OCI-LY1 (cell line): ENCODE measurements around the gene KDM4B.

Experiments used
- H2AFZ ChIP-seq: fragments of 200-600 bp; sonication (generic), shearing (Covaris generic); 2 replicates; pipeline ENCODE4 v1.6.0; 2014; ENCODE audit warnings: antibody characterized with exemption, mild to moderate bottlenecking, low read length
- H3F3A ChIP-seq: fragments of 200-600 bp; sonication (generic), shearing (Covaris generic); 2 replicates; pipeline ENCODE4 v1.6.0; 2014; ENCODE audit warnings: mild to moderate bottlenecking, antibody characterized with exemption, low read length, moderate library complexity; ENCODE audit not compliant: insufficient read depth
- H3K27ac ChIP-seq: fragments of 200-600 bp; sonication (generic); 2 replicates; pipeline ENCODE4 v1.5.1; 2014; ENCODE audit warnings: low read length, mixed run types, mild to moderate bottlenecking, low read depth; ENCODE audit not compliant: poor library complexity, severe bottlenecking
- H3K27me3 ChIP-seq: fragments of 200-600 bp; sonication (generic); 2 replicates; pipeline ENCODE4 v1.6.0; 2014; ENCODE audit warnings: antibody characterized with exemption, mild to moderate bottlenecking, low read length, moderate library complexity; ENCODE audit not compliant: insufficient read depth
- H3K36me3 ChIP-seq: fragments of 200-600 bp; sonication (generic); 2 replicates; pipeline ENCODE4 v1.6.1; 2014; ENCODE audit warnings: mild to moderate bottlenecking, antibody characterized with exemption, low read length, moderate library complexity, mixed read lengths; ENCODE audit not compliant: insufficient read depth
- H3K4me1 ChIP-seq: fragments of 200-600 bp; sonication (generic); 2 replicates; pipeline ENCODE4 v1.5.1; 2014; ENCODE audit warnings: mild to moderate bottlenecking, low read length, moderate library complexity; ENCODE audit not compliant: insufficient read depth, severe bottlenecking
- H3K4me2 ChIP-seq: fragments of 200-600 bp; sonication (generic), shearing (Covaris generic); 2 replicates; pipeline ENCODE4 v1.6.1; 2014; ENCODE audit warnings: low read length
- H3K4me3 ChIP-seq: fragments of 200-600 bp; sonication (generic); 2 replicates; pipeline ENCODE4 v1.5.1; 2014; ENCODE audit warnings: low read length, low read depth, mild to moderate bottlenecking, mixed read lengths; ENCODE audit not compliant: poor library complexity, severe bottlenecking
- H3K79me2 ChIP-seq: fragments of 200-600 bp; shearing (Covaris generic); 2 replicates; pipeline ENCODE4 v1.6.1; 2016; ENCODE audit warnings: mixed run types, low read length, mixed read lengths; ENCODE audit not compliant: insufficient read depth
- H3K9ac ChIP-seq: fragments of 200-600 bp; sonication (generic), shearing (Covaris generic); 2 replicates; pipeline ENCODE4 v1.6.1; 2014; ENCODE audit warnings: mild to moderate bottlenecking, low read length, mixed read lengths
- H3K9me2 ChIP-seq: fragments of 200-600 bp; sonication (generic), shearing (Covaris generic); 2 replicates; pipeline ENCODE4 v1.6.1; 2014; ENCODE audit warnings: low read depth, mild to moderate bottlenecking, low read length, mixed read lengths
- H3K9me3 ChIP-seq: fragments of 200-600 bp; shearing (Covaris generic); 2 replicates; pipeline ENCODE4 v1.6.1; 2014; ENCODE audit warnings: low read length, mixed read lengths
- H4K20me1 ChIP-seq: fragments of 200-600 bp; sonication (generic), shearing (Covaris generic); 2 replicates; pipeline ENCODE4 v1.6.0; 2016; ENCODE audit warnings: mild to moderate bottlenecking, low read length; ENCODE audit not compliant: insufficient read depth
- CTCF ChIP-seq: fragments of 200-600 bp; sonication (generic), shearing (Covaris generic); IDR thresholded peaks from 2 replicates; pipeline ENCODE4 v1.5.1; 2017; ENCODE audit warnings: mild to moderate bottlenecking, antibody characterized with exemption, low read length, moderate library complexity, mixed read lengths
- EZH2 ChIP-seq: fragments of 200-600 bp; sonication (generic), shearing (Covaris generic); IDR thresholded peaks from 2 replicates; pipeline ENCODE4 v1.8.0; 2017; ENCODE audit warnings: borderline replicate concordance, mixed run types, mild to moderate bottlenecking, antibody characterized with exemption, low read length, moderate library complexity, mixed read lengths

KDM4B gene

GRCh38 chr19:5073153-5073844 is 104.4 kb downstream of the KDM4B start:
- no peaks in the 10 kb centered on the region for H3K4me1 ChIP-seq
- no peaks in the 10 kb centered on the region for H3K9me3 ChIP-seq
- H3K9ac ChIP-seq, result no peak overlapping the region
- no peaks in the 10 kb centered on the region for H3K79me2 ChIP-seq
- no peak for TF ChIP-seq EZH2
- no peak for TF ChIP-seq CTCF
- H3K4me3 ChIP-seq, result no peak overlapping the region
- peaks cover 19% of the 10 kb centered on the region; the same call in 1 of the 2 replicates for H3K36me3 ChIP-seq
- no peaks in the 10 kb centered on the region for H3F3A ChIP-seq
- no peaks in the 10 kb centered on the region for H3K9me2 ChIP-seq
- H2AFZ ChIP-seq, result no peak overlapping the region
- H3K27me3 ChIP-seq, result no peaks in the 10 kb centered on the region
- H4K20me1 ChIP-seq, result no peaks in the 10 kb centered on the region
- H3K4me2 ChIP-seq, result no peak overlapping the region
- H3K27ac ChIP-seq, result no peak overlapping the region

DNA sequence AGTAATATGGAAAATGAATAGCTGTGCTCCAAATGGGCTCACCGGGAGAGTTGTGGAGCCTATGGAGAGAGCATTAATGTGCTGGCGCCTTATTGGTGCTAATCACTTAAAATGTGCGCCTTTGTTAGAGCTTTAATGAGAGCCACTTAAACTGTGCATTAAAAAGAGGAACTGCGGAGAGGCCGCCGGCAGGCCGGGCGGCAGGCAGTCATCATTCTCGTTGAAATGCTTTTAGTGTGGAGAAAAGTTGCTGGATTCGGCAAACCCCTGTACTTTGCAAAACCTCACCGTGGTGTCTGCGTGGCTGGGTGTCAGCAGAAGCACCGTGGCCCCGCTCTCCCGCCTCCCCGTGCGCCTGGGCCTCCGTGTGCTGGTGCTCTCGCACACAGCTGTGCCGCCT is 105.5 kb downstream of the KDM4B start:
- no peak overlapping the region for H3K27ac ChIP-seq
- no peak for TF ChIP-seq EZH2
- H3K79me2 ChIP-seq, result no peaks in the 10 kb centered on the region
- H3F3A ChIP-seq, result no peaks in the 10 kb centered on the region
- H2AFZ ChIP-seq, result no peak overlapping the region
- H3K36me3 ChIP-seq, result peaks cover 20% of the 10 kb centered on the region; the same call in 1 of the 2 replicates
- no peak overlapping the region for H3K4me2 ChIP-seq
- no peaks in the 10 kb centered on the region for H3K9me2 ChIP-seq
- H3K4me1 ChIP-seq, result no peaks in the 10 kb centered on the region
- H4K20me1 ChIP-seq, result no peaks in the 10 kb centered on the region
- H3K4me3 ChIP-seq, result no peak overlapping the region
- no peaks in the 10 kb centered on the region for H3K9me3 ChIP-seq
- no peak overlapping the region for H3K9ac ChIP-seq
- H3K27me3 ChIP-seq, result no peaks in the 10 kb centered on the region

DNA sequence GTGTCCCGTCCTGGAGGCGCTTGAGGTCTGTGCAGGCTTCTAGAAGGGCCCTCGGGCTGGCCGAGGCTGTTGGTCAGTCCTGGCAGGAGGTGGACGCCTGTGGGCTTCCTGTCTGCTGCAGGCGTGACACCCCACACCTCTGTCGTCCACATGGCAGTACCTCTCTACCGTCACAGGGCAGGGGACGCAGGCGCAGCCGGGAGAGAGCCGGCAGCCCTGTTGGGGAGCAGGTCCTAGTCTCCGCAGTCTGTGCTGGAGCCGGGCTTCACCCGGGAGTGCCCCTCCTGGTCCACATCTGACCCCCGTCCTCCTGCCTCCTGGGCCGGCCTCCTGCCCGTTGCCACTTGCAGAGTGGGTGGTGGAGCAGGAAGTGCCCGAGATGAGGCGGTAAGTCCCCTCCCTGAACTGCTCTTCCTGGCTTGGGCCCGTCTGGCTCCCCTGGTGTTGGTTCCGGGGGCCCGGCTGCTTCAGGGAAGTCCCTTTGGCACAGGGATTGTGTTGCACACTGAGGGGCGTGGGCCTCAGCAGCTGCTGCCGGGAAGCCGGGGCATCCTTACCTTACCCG is 106.0 kb downstream of the KDM4B start:
- H3F3A ChIP-seq, result no peaks in the 10 kb centered on the region
- no peaks in the 10 kb centered on the region for H3K9me3 ChIP-seq
- H2AFZ ChIP-seq, result no peak overlapping the region
- no peaks in the 10 kb centered on the region for H4K20me1 ChIP-seq
- H3K27me3 ChIP-seq, result no peaks in the 10 kb centered on the region
- no peaks in the 10 kb centered on the region for H3K4me1 ChIP-seq
- H3K9ac ChIP-seq, result no peak overlapping the region
- H3K79me2 ChIP-seq, result no peaks in the 10 kb centered on the region
- no peak overlapping the region for H3K4me2 ChIP-seq
- peaks cover 20% of the 10 kb centered on the region; the same call in 1 of the 2 replicates for H3K36me3 ChIP-seq
- H3K9me2 ChIP-seq, result no peaks in the 10 kb centered on the region
- TF ChIP-seq CTCF (no peak), EZH2 (no peak)
- no peak overlapping the region for H3K27ac ChIP-seq
- no peak overlapping the region for H3K4me3 ChIP-seq
